ENCODE results near the gene LRRC3.

- TF ChIP-seq CTCF (conservative IDR thresholded peaks at IDR 0.05; ENCODE audit: low read length) (no peak), EZH2phosphoT487 (IDR thresholded peaks at IDR 0.05; ENCODE audit: borderline replicate concordance, low read depth, low read length) (no peak)
Observed at GRCh38 chr21:44426663-44427191, 28.6 kb upstream of the LRRC3 start.
